Adrenal gland (tissue), 12 donors: ENCODE measurements around the gene MEGF11. TPM values are rescaled to one million over a fixed set of nuclear protein-coding genes. Genes with fewer than 3 reads are reported as not detected.

Source experiments
- DNase-seq, 7 donors: peaks; one replicate each; pipeline ENCODE4 v3.0.0-alpha.2; 2019 to 2020
- H3K27ac ChIP-seq, 5 donors: fragments of 200-600 bp; sonication (generic) in 4 of 5; 1 replicate in 3 of 5; 2 replicates in 2 of 5; pipeline versions ENCODE4 v1.5.1 to v1.8.0; 2016 to 2020; ENCODE audit warnings: mild to moderate bottlenecking in 1 of 5
- H3K27me3 ChIP-seq: fragments of 200-600 bp; 2 replicates; pipeline ENCODE4 v1.8.0; 2021
- H3K36me3 ChIP-seq, 2 donors: fragments of 200-600 bp; replicated peaks in 1 of 2; 1 replicate in 1 of 2; 2 replicates in 1 of 2; pipeline versions ENCODE4 v1.5.1 to v1.8.0; 2018 to 2022
- H3K4me1 ChIP-seq, 2 donors: fragments of 200-600 bp; replicated peaks in 1 of 2; 1 replicate in 1 of 2; 2 replicates in 1 of 2; pipeline versions ENCODE4 v1.5.1 to v1.8.0; 2018 to 2021
- H3K4me3 ChIP-seq, 4 donors: fragments of 200-600 bp; sonication (generic) in 3 of 4; one replicate each; pipeline ENCODE4 v1.5.1; 2016 to 2018
- H3K9me3 ChIP-seq, 3 donors: fragments of 200-600 bp; sonication (generic) in 1 of 3; replicated peaks in 1 of 3; 1 replicate in 2 of 3; 2 replicates in 1 of 3; pipeline versions ENCODE4 v1.5.1 to v1.8.0; 2016 to 2021
- CTCF ChIP-seq, 6 experiments: fragments of 450-650 bp in 4 of 6; fragments of 200-600 bp in 2 of 6; sonication (generic) in 1 of 6; IDR thresholded peaks; 1 replicate in 5 of 6; 2 replicates in 1 of 6; pipeline versions ENCODE4 v1.5.1 to v1.8.0; 2016 to 2021; ENCODE audit warnings: antibody characterized with exemption in 6 of 6, mild to moderate bottlenecking in 2 of 6, moderate library complexity in 1 of 6
- POLR2A ChIP-seq, 2 donors: fragments of 450-650 bp; IDR thresholded peaks; one replicate each; pipeline ENCODE4 v1.6.1; 2017; ENCODE audit warnings: antibody characterized with exemption in 2 of 2, mild to moderate bottlenecking in 2 of 2, moderate library complexity in 1 of 2
- WGBS, 4 donors: extraction: QIAGEN DNeasy Blood & Tissue Kit in 2 of 4; methylation state at CpG; one replicate each; pipeline versions ENCODE4 v1.1.5 to v1.1.7; 2013 to 2017; 5-methylcytosine and 5-hydroxymethylcytosine counted together
- intact Hi-C, 2 donors: fragments of 100-400 bp; cut with DNase I; formaldehyde crosslinking; loops; one replicate each; pipeline versions ENCODE4 v1.14.1 to v1.15.0; 2022 to 2023
- polyA plus RNA-seq, 3 donors: library from polyadenylated mRNA; stranded (reverse); fragments of 200-250 nt in 2 of 3; fragments of 350-450 nt in 1 of 3; fragmentation: Illumina TruSeq in 1 of 3; extraction: RNeasy Lipid Tissue Mini Kit (QIAGEN cat#74804) in 1 of 3; gene quantifications; one replicate each; pipeline ENCODE4 v1.2.3, GENCODE V29; 2013 to 2014
- total RNA-seq, 9 donors: library from RNA; depleted of rRNA in 4 of 9; stranded (reverse); fragments of >200 nt in 4 of 9; fragments of 120-200 nt in 1 of 9; fragmentation: NEBNext Ultra II Directional in 1 of 9; extraction: Animal tissue kit (Norgen Biotek cat#: 25700) in 1 of 9; gene quantifications; one replicate each; pipeline versions ENCODE4 v1.1.0 to v1.2.4, GENCODE V29; 2013 to 2023
- donor health status: healthy with polysubstance abuse.
- donor health status: Bipolar disorder and iron deficiency.
- donor health status: DM: yes; HTN: yes; CAD: no.
- donor health status: DM: no; HTN: no; CAD: no.
- donor health status: DM: no; HTN: no; CAD: no.
- donor health status: DM: yes; HTN: yes; CAD: no.

Gene MEGF11
- total and polyA plus RNA-seq, 12 donors, result 0.04 to 0.98 (median 0.14) TPM; not detected in 5

GRCh38 chr15:66237513-66238235 lies 15.9 kb downstream of the MEGF11 start:
- H3K4me1 ChIP-seq, result no peaks in the 10 kb centered on the region
- DNase-seq, result no peak
- TF ChIP-seq CTCF (IDR thresholded peaks at IDR 0.05) (no peak), POLR2A (IDR thresholded peaks at IDR 0.05) (no peak)
- WGBS, 4 donors, result 66 to 79% (median 72%) methylated on average over 7 to 10 of the region's 10 CpGs
- H3K9me3 ChIP-seq, result no peaks in the 10 kb centered on the region
- no peaks in the 10 kb centered on the region for H3K36me3 ChIP-seq
- no peaks in the 10 kb centered on the region for H3K27me3 ChIP-seq
- intact Hi-C loops, result no loop called here
- no peak overlapping the region for H3K27ac ChIP-seq
- no peak overlapping the region for H3K4me3 ChIP-seq

GRCh38 chr15:66236806-66237375 lies 16.7 kb downstream of the MEGF11 start:
- DNase-seq, result no peak
- no peaks in the 10 kb centered on the region for H3K36me3 ChIP-seq
- H3K27ac ChIP-seq, result no peak overlapping the region
- H3K27me3 ChIP-seq, result no peaks in the 10 kb centered on the region
- H3K9me3 ChIP-seq, result no peaks in the 10 kb centered on the region
- intact Hi-C loops, result no loop called here
- no peaks in the 10 kb centered on the region for H3K4me1 ChIP-seq
- 70 to 80% (median 74%) methylated on average over 12 of the region's 12 CpGs for WGBS, 4 donors
- H3K4me3 ChIP-seq, result no peak overlapping the region
- TF ChIP-seq CTCF (IDR thresholded peaks at IDR 0.05) (no peak), POLR2A (IDR thresholded peaks at IDR 0.05) (no peak)

GRCh38 chr15:66235866-66236265 lies 17.7 kb downstream of the MEGF11 start:
- H3K4me1 ChIP-seq, result no peaks in the 10 kb centered on the region
- H3K4me3 ChIP-seq, result no peak overlapping the region
- intact Hi-C loops, result no loop called here
- no peak overlapping the region for H3K27ac ChIP-seq
- no peaks in the 10 kb centered on the region for H3K36me3 ChIP-seq
- TF ChIP-seq POLR2A (IDR thresholded peaks at IDR 0.05) (no peak), CTCF (IDR thresholded peaks at IDR 0.05) (no peak)
- 62 to 100% (median 69%) methylated on average over 1 to 2 of the region's 2 CpGs for WGBS, 4 donors
- DNase-seq, result no peak
- no peaks in the 10 kb centered on the region for H3K27me3 ChIP-seq
- no peaks in the 10 kb centered on the region for H3K9me3 ChIP-seq

- Histone ChIP-seq H3K36me3 (no peaks in the 10 kb centered on the region), H3K4me3 (no peak overlapping the region), H3K9me3 (no peaks in the 10 kb centered on the region), H3K4me1 (no peaks in the 10 kb centered on the region), H3K27me3 (no peaks in the 10 kb centered on the region), H3K27ac (no peak overlapping the region)
- DNase-seq, result no peak
- 67 to 71% (median 67%) methylated on average over 9 of the region's 9 CpGs for WGBS, 4 donors
- TF ChIP-seq POLR2A (IDR thresholded peaks at IDR 0.05), result no peak
- TF ChIP-seq CTCF (IDR thresholded peaks at IDR 0.05), result no peak
- intact Hi-C loops, result no loop called here
Observed at GRCh38 chr15:66234798-66235197, 18.8 kb downstream of the MEGF11 start.
